ENCODE data around the gene KIR3DL2. TPM values are rescaled to one million over a fixed set of nuclear protein-coding genes. Genes with fewer than 3 reads are reported as not detected.

Gene KIR3DL2
- total and polyA plus RNA-seq, 5 donors = 0.11 TPM; not detected in 4

Other genes with a start within 250 kb of the KIR3DL2 start
- 1 to 10 TPM; 2.4 to 4.1 (median 2.7) TPM for gene LILRB1, start 220.0 kb upstream of the KIR3DL2 start, total RNA-seq
- gene LILRB1, start 220.0 kb upstream of the KIR3DL2 start, polyA plus RNA-seq = 1.2 TPM
- 1 to 10 TPM; 3.0 to 5.3 (median 4.6) TPM for gene LILRB4, start 187.5 kb upstream of the KIR3DL2 start, total RNA-seq
- gene LILRB4, start 187.5 kb upstream of the KIR3DL2 start, polyA plus RNA-seq = 1.4 TPM
- not detected for gene KIR3DL3, start 126.0 kb upstream of the KIR3DL2 start, total RNA-seq
- gene KIR3DL3, start 126.0 kb upstream of the KIR3DL2 start, polyA plus RNA-seq = not detected
- gene KIR2DL3, start 111.9 kb upstream of the KIR3DL2 start, total RNA-seq = not detected
- gene KIR2DL3, start 111.9 kb upstream of the KIR3DL2 start, polyA plus RNA-seq = 0.07 TPM
- gene KIR2DL1, start 80.7 kb upstream of the KIR3DL2 start, total RNA-seq = not detected
- 0.11 TPM for gene KIR2DL1, start 80.7 kb upstream of the KIR3DL2 start, polyA plus RNA-seq
- not detected for gene KIR2DL4, start 46.8 kb upstream of the KIR3DL2 start, total RNA-seq
- 0.07 TPM for gene KIR2DL4, start 46.8 kb upstream of the KIR3DL2 start, polyA plus RNA-seq
- gene KIR3DL1, start 34.0 kb upstream of the KIR3DL2 start, total RNA-seq = not detected
- gene KIR3DL1, start 34.0 kb upstream of the KIR3DL2 start, polyA plus RNA-seq = 0.05 TPM
- gene KIR2DS4, start 17.8 kb upstream of the KIR3DL2 start, total RNA-seq = under 1 TPM in 1 of 4 donors, not detected in 3; 0.23 TPM
- gene KIR2DS4, start 17.8 kb upstream of the KIR3DL2 start, polyA plus RNA-seq = 0.14 TPM
- 1 to 10 TPM in 1 of 4 donors, under 1 TPM in 2, not detected in 1; 0.44 to 1.2 (median 0.54) TPM for gene FCAR, start 23.8 kb downstream of the KIR3DL2 start, total RNA-seq
- gene FCAR, start 23.8 kb downstream of the KIR3DL2 start, polyA plus RNA-seq = 0.18 TPM
- gene NCR1, start 55.7 kb downstream of the KIR3DL2 start, total RNA-seq = under 1 TPM in 3 of 4 donors, not detected in 1; 0.21 to 0.57 (median 0.37) TPM
- gene NCR1, start 55.7 kb downstream of the KIR3DL2 start, polyA plus RNA-seq = not detected
- gene NLRP7, start 97.1 kb downstream of the KIR3DL2 start, total RNA-seq = not detected
- not detected for gene NLRP7, start 97.1 kb downstream of the KIR3DL2 start, polyA plus RNA-seq
- 1 to 10 TPM in 1 of 4 donors, under 1 TPM in 2, not detected in 1; 0.39 to 1.7 (median 0.40) TPM for gene NLRP2, start 115.9 kb downstream of the KIR3DL2 start, total RNA-seq
- not detected for gene NLRP2, start 115.9 kb downstream of the KIR3DL2 start, polyA plus RNA-seq
- under 1 TPM; 0.26 to 0.71 (median 0.44) TPM for gene GP6, start 187.8 kb downstream of the KIR3DL2 start, total RNA-seq
- gene GP6, start 187.8 kb downstream of the KIR3DL2 start, polyA plus RNA-seq = 0.27 TPM
- 10 to 100 TPM; 25.5 to 42.6 (median 31.9) TPM for gene RDH13, start 212.7 kb downstream of the KIR3DL2 start, total RNA-seq
- 30.1 TPM for gene RDH13, start 212.7 kb downstream of the KIR3DL2 start, polyA plus RNA-seq
- gene EPS8L1, start 225.4 kb downstream of the KIR3DL2 start, total RNA-seq = 1 to 10 TPM in 3 of 4 donors, under 1 TPM in 1; 0.78 to 1.7 (median 1.1) TPM
- gene EPS8L1, start 225.4 kb downstream of the KIR3DL2 start, polyA plus RNA-seq = 2.2 TPM

Measured in right cardiac atrium (tissue), 5 donors.